ENCODE data around the gene MTERF2. TPM values are rescaled to one million over a fixed set of nuclear protein-coding genes. Genes with fewer than 3 reads are reported as not detected.

The MTERF2 gene
- total and polyA plus RNA-seq, 2 donors (not counting 3 experiments of a cell fraction or from before 2014, with no cell fraction given), result 3.4 to 9.6 TPM

GRCh38 chr12:106976668-106977067 is 10.3 kb downstream of the MTERF2 start:
- POLR2A ChIA-PET, result interaction anchor here (1.1 to 1.2 kb wide), 2 partner anchors 10 to 21 kb away, joined by 3 to 10 read pairs; partner anchors contain the start of genes MTERF2 and TMEM263
- intact Hi-C loops (cut with micrococcal nuclease) (no loop called here), dilution Hi-C loops (cut with MboI; ENCODE audit: extremely low pct_ligation_motif_present, low sequenced_read_pairs) (no loop called here)
- no peaks in the 10 kb centered on the region for H3K27me3 ChIP-seq (ENCODE audit: control insufficient read depth in 2 of 2, insufficient read depth in 2 of 2, low read length in 2 of 2)
- H3K36me3 ChIP-seq (ENCODE audit: control insufficient read depth in 2 of 2, extremely low read depth in 1 of 2, insufficient read depth in 2 of 2, low read length in 2 of 2), result peaks cover 0 to 11% of the 10 kb centered on the region in 2 experiments
- H3K4me1 ChIP-seq (ENCODE audit: control insufficient read depth, extremely low read depth, insufficient read depth, low read length), result peaks cover 24% of the 10 kb centered on the region
- H3K4me3 ChIP-seq (replicated peaks in 1 of 3; ENCODE audit: insufficient read depth in 1 of 3, low read depth in 1 of 3, low read length in 3 of 3), result no peak overlapping the region
- H3K79me2 ChIP-seq (ENCODE audit: control insufficient read depth, insufficient read depth, low read length), result peaks cover 1% of the 10 kb centered on the region
- no peak overlapping the region for H2AFZ ChIP-seq (ENCODE audit: low read depth, low read length)
- TF ChIP-seq EZH2 (IDR thresholded peaks at IDR 0.05; ENCODE audit: borderline replicate concordance, low read depth, low read length, severe bottlenecking) (no peak), JUN (IDR thresholded peaks at IDR 0.05; ENCODE audit: borderline replicate concordance, insufficient read depth, insufficient read length, low read depth) (no peak), CTCF (IDR thresholded peaks at IDR 0.05; ENCODE audit: extremely low read depth in 1 of 2, insufficient read depth in 1 of 2, low read depth in 1 of 2, low read length in 2 of 2) (no peak), MYC (IDR thresholded peaks at IDR 0.05; ENCODE audit: low read depth, low read length) (no peak), FOS (IDR thresholded peaks at IDR 0.05; ENCODE audit: borderline replicate concordance, insufficient read depth, low read length) (no peak), MAX (IDR thresholded peaks at IDR 0.05; ENCODE audit: insufficient read depth, insufficient read length) (no peak), GATA2 (IDR thresholded peaks at IDR 0.05; ENCODE audit: insufficient read depth, insufficient read length, low read depth, low read length) (no peak), POLR2AphosphoS5 (IDR thresholded peaks at IDR 0.05; ENCODE audit: insufficient read depth, low read depth, low read length) (no peak), POLR2A (IDR thresholded peaks at IDR 0.05; ENCODE audit: low read depth, low read length) (no peak)
- peaks cover 8% of the 10 kb centered on the region for H4K20me1 ChIP-seq (replicated peaks; ENCODE audit: control insufficient read depth, extremely low read depth, insufficient read depth, low read length)
- CTCF ChIA-PET, result interaction anchor here (3.1 kb wide), 1 partner anchor 20 kb away, joined by 10 read pairs; the partner anchor contains the start of gene TMEM263
- H3K9me1 ChIP-seq (replicated peaks; ENCODE audit: control insufficient read depth, extremely low read depth, insufficient read depth, low read length), result no peaks in the 10 kb centered on the region
- BruUV-seq (replicated peaks), result no TSS peak
- peak overlapping the region; percentile 4 for H3K27ac ChIP-seq (ENCODE audit: insufficient read depth, low read depth, low read length)
- no peaks in the 10 kb centered on the region for H3K9me3 ChIP-seq (replicated peaks; ENCODE audit: control insufficient read depth, insufficient read depth, low read length)
- FAIRE-seq, result no peak
- no peak overlapping the region for H3K4me2 ChIP-seq (ENCODE audit: insufficient read depth, low read length)
- no peak for DNase-seq (ENCODE audit: low read depth, low spot score)
- no peak overlapping the region for H3K9ac ChIP-seq (replicated peaks; ENCODE audit: extremely low read depth, insufficient read depth, low read length)
